K562 (cell line): ENCODE data around the gene CYP2D6. TPM values are rescaled to one million over a fixed set of nuclear protein-coding genes. Genes with fewer than 3 reads are reported as not detected.

Experiments
- ATAC-seq: fragments of 200-7000 bp; cut with Tn5 transposase; 3 replicates; pipeline ENCODE4 v1.9.1; 2020; ENCODE audit warnings: moderate library complexity
- BruUV-seq: library from RNA; stranded (reverse); fragments of 400-500 nt; replicated peaks from 2 replicates; lab custom pipeline; 2021; lab: Mats Ljungman, UMichigan
- CTCF ChIA-PET: fragments of 300-600 bp; formaldehyde crosslinking; extraction: SDS; loops from one replicate; lab custom pipeline; 2021; ENCODE audit warnings: low intra/inter-chr PET ratio; lab: Yijun Ruan, JAX
- POLR2A ChIA-PET: fragments of 300-600, 350-650 bp; sonication (Branson Sonifier 250); formaldehyde crosslinking; extraction: SDS; loops from one replicate; lab custom pipeline; 2021; ENCODE audit warnings: antibody characterized with exemption, inconsistent platforms; lab: Yijun Ruan, JAX
- DNase-seq, 4 experiments: peaks; one replicate each; pipeline versions ENCODE4 v3.0.0 to v3.0.0-alpha.2; 2011 to 2018; ENCODE audit warnings: low spot score in 3 of 4, mixed read lengths in 3 of 4; ENCODE audit errors: extremely low read depth in 1 of 4
- FAIRE-seq: peaks from 2 replicates; lab custom pipeline; 2011; peaks lifted over from hg19 to GRCh38; lab: Jason Lieb, UNC
- H2AFZ ChIP-seq: 2 replicates; pipeline ENCODE4 v1.6.0; 2011; ENCODE audit warnings: low read depth, low read length, control low read depth, inconsistent platforms
- H3K27ac ChIP-seq: fragments of 200-600 bp; 3 replicates; pipeline ENCODE4 v1.8.0; 2011; ENCODE audit warnings: low read depth, mild to moderate bottlenecking, control low read depth, inconsistent platforms, low read length, moderate library complexity, mixed read lengths; ENCODE audit errors: extremely low read depth
- H3K27me3 ChIP-seq, 2 experiments: fragments of 300-600 bp in 1 of 2; 2 replicates in 1 of 2; 3 replicates in 1 of 2; pipeline versions ENCODE4 v1.6.0 to v1.8.0; 2011; ENCODE audit warnings: inconsistent platforms in 2 of 2, low read length in 2 of 2, mild to moderate bottlenecking in 1 of 2, mixed read lengths in 1 of 2, moderate library complexity in 1 of 2; ENCODE audit not compliant: control insufficient read depth in 2 of 2, insufficient read depth in 2 of 2
- H3K36me3 ChIP-seq: fragments of 300-600 bp; 3 replicates; pipeline ENCODE4 v1.8.0; 2011; ENCODE audit warnings: mild to moderate bottlenecking, low read length, inconsistent platforms; ENCODE audit not compliant: control insufficient read depth, insufficient read depth
- H3K4me1 ChIP-seq, 2 experiments: fragments of 200-600 bp in 1 of 2; replicated peaks in 1 of 2; 2 replicates in 1 of 2; 3 replicates in 1 of 2; pipeline versions ENCODE4 v1.5.1 to v1.8.0; 2011; ENCODE audit warnings: inconsistent platforms in 2 of 2, low read length in 2 of 2, mild to moderate bottlenecking in 1 of 2, mixed read lengths in 1 of 2, moderate library complexity in 1 of 2; ENCODE audit not compliant: control insufficient read depth in 2 of 2, insufficient read depth in 2 of 2
- H3K4me2 ChIP-seq: 2 replicates; pipeline ENCODE4 v1.6.1; 2011; ENCODE audit warnings: low read length, control low read depth, inconsistent platforms, mixed read lengths; ENCODE audit not compliant: insufficient read depth
- H3K4me3 ChIP-seq: fragments of 200-600 bp; sonication (generic), shearing (Covaris generic); 2 replicates; pipeline ENCODE4 v1.5.1; 2016; ENCODE audit warnings: control low read depth, inconsistent platforms
- H3K79me2 ChIP-seq: fragments of 200-600 bp; 3 replicates; pipeline ENCODE4 v1.8.0; 2011; ENCODE audit warnings: low read length, inconsistent platforms; ENCODE audit not compliant: control insufficient read depth, insufficient read depth
- H3K9ac ChIP-seq, 2 experiments: 2 replicates each; pipeline versions ENCODE4 v1.6.0 to v1.6.1; 2011; ENCODE audit warnings: low read depth in 2 of 2, low read length in 2 of 2, control low read depth in 1 of 2, inconsistent platforms in 1 of 2, mild to moderate bottlenecking in 1 of 2, mixed read lengths in 1 of 2; ENCODE audit not compliant: insufficient read depth in 1 of 2
- H3K9me1 ChIP-seq: one replicate; pipeline ENCODE4 v1.6.0; 2011; ENCODE audit warnings: inconsistent platforms, mild to moderate bottlenecking, low read length, moderate library complexity; ENCODE audit not compliant: control insufficient read depth, insufficient read depth
- H3K9me3 ChIP-seq: replicated peaks from 2 replicates; pipeline ENCODE4 v1.5.1; 2011; ENCODE audit warnings: low read depth, low read length, inconsistent platforms; ENCODE audit not compliant: control insufficient read depth, insufficient read depth
- H4K20me1 ChIP-seq: replicated peaks from 2 replicates; pipeline ENCODE4 v1.6.1; 2011; ENCODE audit warnings: low read length, inconsistent platforms, mixed read lengths; ENCODE audit not compliant: control insufficient read depth, insufficient read depth
- BRD9 ChIP-seq: fragments of 450-650 bp; IDR thresholded peaks from 2 replicates; pipeline ENCODE4 v1.6.1; 2018; ENCODE audit warnings: low read depth; ENCODE audit not compliant: partially characterized antibody
- CBX1 ChIP-seq: sonication (generic); IDR thresholded peaks from 2 replicates; pipeline ENCODE4 v1.6.1; 2016; ENCODE audit warnings: antibody characterized with exemption, low read depth, mild to moderate bottlenecking
- CC2D1A ChIP-seq: fragments of 450-650 bp; IDR thresholded peaks from 2 replicates; pipeline ENCODE4 v1.6.1; 2017; ENCODE audit warnings: mild to moderate bottlenecking
- FOXA1 ChIP-seq: fragments of 450-650 bp; IDR thresholded peaks from 2 replicates; pipeline ENCODE4 v1.6.1; 2016; ENCODE audit warnings: mild to moderate bottlenecking, borderline replicate concordance
- FOXJ2 ChIP-seq: fragments of 200-800 bp; sonication (Bioruptor generic); IDR thresholded peaks from 2 replicates; pipeline ENCODE4 v1.6.1; 2016; ENCODE audit warnings: missing genetic modification characterization, missing compliant biosample characterization
- HLTF ChIP-seq: fragments of 450-650 bp; IDR thresholded peaks from 2 replicates; pipeline ENCODE4 v1.6.1; 2016
- KDM1A ChIP-seq, 2 experiments: fragments of 450-650 bp; IDR thresholded peaks; 2 replicates each; pipeline ENCODE4 v1.6.1; 2016; ENCODE audit warnings: mild to moderate bottlenecking in 2 of 2
- LEF1 ChIP-seq: fragments of 450-650 bp; IDR thresholded peaks from 2 replicates; pipeline ENCODE4 v1.6.1; 2016; ENCODE audit warnings: mild to moderate bottlenecking
- MGA ChIP-seq: fragments of 450-650 bp; IDR thresholded peaks from 2 replicates; pipeline ENCODE4 v1.6.1; 2016; ENCODE audit warnings: mild to moderate bottlenecking, moderate library complexity
- RHOXF2B ChIP-seq: fragments of 250-450 bp; sonication (Bioruptor Pico); conservative IDR thresholded peaks from 2 replicates; pipeline ENCODE4 v1.5.1; 2021
- SREBF2 ChIP-seq: sonication (generic); formaldehyde crosslinking; IDR thresholded peaks from 2 replicates; pipeline ENCODE4 v1.4.0; 2020; ENCODE audit warnings: mild to moderate bottlenecking, missing genetic modification reagents
- ZNF232 ChIP-seq: sonication (generic); formaldehyde crosslinking; IDR thresholded peaks from 2 replicates; pipeline ENCODE4 v1.8.0; 2022; ENCODE audit warnings: mild to moderate bottlenecking, missing genetic modification reagents
- ZNF280A ChIP-seq: fragments of 450-650 bp; IDR thresholded peaks from 2 replicates; pipeline ENCODE4 v1.6.1; 2018; ENCODE audit warnings: mild to moderate bottlenecking, low read depth; ENCODE audit not compliant: partially characterized antibody
- WGBS: fragments of 100-300 bp; shearing (Covaris generic); methylation state at CpG from one replicate; pipeline ENCODE4 v1.1.6; 2016; ENCODE audit warnings: low coverage, mixed read lengths; ENCODE audit not compliant: insufficient coverage; ENCODE audit errors: missing lambda C conversion rate; 5-methylcytosine and 5-hydroxymethylcytosine counted together
- in situ Hi-C: fragments of 300-500 bp; cut with MboI; formaldehyde crosslinking; loops from 4 replicates; pipeline ENCODE4 v1.15.0; 2018; ENCODE audit warnings: inconsistent platforms, mixed read lengths
- intact Hi-C: fragments of 100-400 bp; cut with micrococcal nuclease; formaldehyde crosslinking; loops from 2 replicates; pipeline ENCODE4 v1.14.2; 2022
- polyA plus RNA-seq, 8 experiments: library from polyadenylated mRNA; depleted of rRNA in 4 of 8; stranded (reverse) in 5 of 8; unstranded in 3 of 8; fragments of >200 nt; fragmentation: Nextera tagmentation in 2 of 8; fragmentation: Illumina TruSeq in 1 of 8; extraction: Ambion mirVana in 2 of 8; extraction: Trizol in 1 of 8; gene quantifications; 2 replicates each; pipeline versions ENCODE4 v1.2.1 to v1.2.3, GENCODE V29; 2011 to 2014; ENCODE audit warnings: inconsistent platforms in 1 of 8, missing spikeins in 1 of 8
- total RNA-seq, 7 experiments: library from RNA; depleted of rRNA in 6 of 7; stranded (reverse); fragments of >200 nt in 6 of 7; fragmentation: Illumina TruSeq in 2 of 7; extraction: Trizol in 2 of 7; gene quantifications; 2 replicates each; pipeline versions ENCODE4 v1.2.1 to v1.2.3, GENCODE V29; 2011 to 2021; ENCODE audit warnings: low replicate concordance in 1 of 7

CYP2D6 gene
- total and polyA plus RNA-seq, 9 of the 15 experiments (the other 6 are each of a cell fraction or from before 2014, with no cell fraction given), result 0.04 to 0.20 (median 0.09) TPM; not detected in 5

- H3K9ac ChIP-seq, result no peak overlapping the region
- no peak for ATAC-seq
- no peak overlapping the region for H3K4me2 ChIP-seq
- in situ Hi-C loops (no loop called here), intact Hi-C loops (no loop called here)
- no peak overlapping the region for H3K4me3 ChIP-seq
- H3K27me3 ChIP-seq, result no peaks in the 10 kb centered on the region
- DNase-seq, result no peak
- H3K36me3 ChIP-seq, result peaks cover 8% of the 10 kb centered on the region; the same call in 1 of the 3 replicates
- no peaks in the 10 kb centered on the region for H3K9me3 ChIP-seq
- ChIA-PET POLR2A (no interaction called here), CTCF (no interaction called here)
- H4K20me1 ChIP-seq, result no peaks in the 10 kb centered on the region
- H3K4me1 ChIP-seq, result peaks cover 0 to 7% of the 10 kb centered on the region in 2 experiments; a peak in 2 of 5 replicates
- no peaks in the 10 kb centered on the region for H3K79me2 ChIP-seq
- H3K9me1 ChIP-seq, result no peaks in the 10 kb centered on the region
- FAIRE-seq, result no peak
- BruUV-seq, result TSS peak; percentile 47
- no peak overlapping the region for H2AFZ ChIP-seq
- WGBS, result 71% methylated on average over 1 of the region's 4 CpGs
- H3K27ac ChIP-seq, result no peak overlapping the region
- TF ChIP-seq RHOXF2B (CRISPR knock-in tag) (no peak), LEF1 (no peak), KDM1A (IDR thresholded peaks at IDR 0.05) (no peak), CBX1 (no peak), CC2D1A (no peak), ZNF280A (no peak), BRD9 (no peak), FOXA1 (no peak), MGA (no peak), HLTF (no peak), ZNF232 (CRISPR knock-in tag) (no peak), SREBF2 (CRISPR knock-in tag) (no peak), FOXJ2 (tag) (no peak)
Observed at GRCh38 chr22:42160251-42160650, 29.6 kb upstream of the CYP2D6 start.
